LNCaP clone FGC (cell line): ENCODE data around the gene SEPSECS.

Experiments used
- DNase-seq: peaks from one replicate; pipeline ENCODE4 v3.0.0-alpha.2; 2011; ENCODE audit warnings: low read depth
- H3K4me3 ChIP-seq: 2 replicates; pipeline ENCODE4 v1.5.1; 2011; ENCODE audit warnings: mild to moderate bottlenecking, low read depth, low read length, control low read depth
- CTCF ChIP-seq: IDR thresholded peaks from 2 replicates; pipeline ENCODE4 v1.5.1; 2012; ENCODE audit warnings: mild to moderate bottlenecking; ENCODE audit not compliant: control insufficient read depth, insufficient read depth; ENCODE audit errors: extremely low read depth

SEPSECS gene

GRCh38 chr4:25076625-25077398, 83.4 kb downstream of the SEPSECS start:
- no peak for TF ChIP-seq CTCF
- DNase-seq = no peak
- no peak overlapping the region for H3K4me3 ChIP-seq

DNA sequence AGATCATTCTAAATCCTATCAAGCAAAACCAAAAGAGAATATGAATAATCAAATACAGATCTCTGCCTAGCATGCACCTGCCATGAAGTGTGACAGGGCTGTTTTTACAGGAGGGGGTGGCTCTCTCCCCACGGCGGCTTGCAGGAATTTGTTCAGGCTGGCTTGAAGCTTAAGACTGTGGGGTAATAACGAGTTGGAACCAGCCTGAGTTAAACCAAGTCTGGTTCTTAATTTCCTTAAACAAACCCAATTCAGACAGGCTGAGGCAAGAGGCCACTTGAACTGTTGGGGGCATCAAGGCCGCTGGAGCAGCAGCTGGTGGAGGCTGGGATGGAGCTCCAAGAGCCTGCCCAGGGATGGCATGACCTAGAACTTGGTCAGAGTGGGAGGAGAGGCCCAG, 84.4 kb downstream of the SEPSECS start:
- no peak for DNase-seq
- TF ChIP-seq CTCF = no peak
- no peak overlapping the region for H3K4me3 ChIP-seq

DNA sequence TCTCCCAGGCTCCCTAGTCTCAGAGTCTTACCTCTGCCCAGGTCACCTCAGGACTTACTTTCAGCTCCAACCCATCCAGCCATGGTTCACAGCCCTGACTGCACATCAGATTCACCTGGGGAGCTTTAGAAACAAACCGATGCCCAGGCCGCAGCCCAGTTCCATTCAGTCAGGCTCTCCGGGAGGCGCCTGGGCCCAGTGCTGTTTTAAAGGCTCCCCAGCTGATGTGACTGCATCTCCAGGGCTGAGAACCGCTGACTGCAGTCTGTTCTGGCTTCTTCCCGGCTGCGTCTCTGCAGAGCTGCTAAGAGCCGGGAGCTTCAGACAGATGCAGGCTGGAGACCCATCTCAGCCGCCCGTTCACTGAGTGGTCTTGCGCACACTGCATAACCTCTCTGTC, 85.1 kb downstream of the SEPSECS start:
- no peak for TF ChIP-seq CTCF
- no peak overlapping the region for H3K4me3 ChIP-seq
- DNase-seq = no peak

DNA sequence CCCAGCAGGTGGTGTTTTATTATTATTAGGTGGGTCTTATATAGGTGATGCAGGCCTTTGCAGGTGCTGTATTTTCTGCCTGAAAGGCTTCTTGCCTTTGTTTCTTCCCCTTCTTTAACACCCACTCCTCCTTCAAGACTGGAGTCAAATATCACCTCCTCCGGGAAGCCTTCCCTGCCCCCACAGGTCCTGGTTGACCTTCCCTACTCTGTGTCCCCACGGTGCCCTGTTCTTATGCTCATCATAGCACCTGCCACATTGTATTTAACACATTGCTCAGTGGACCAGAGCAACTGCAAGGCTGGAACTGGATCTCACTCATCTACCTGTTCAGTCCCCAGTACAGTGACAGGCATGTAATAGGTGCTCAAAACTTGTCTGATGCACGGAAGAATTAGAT, 89.7 kb downstream of the SEPSECS start:
- TF ChIP-seq CTCF = no peak
- H3K4me3 ChIP-seq = no peak overlapping the region
- DNase-seq = no peak
